Kidney (tissue), 14 donors: Measurements from ENCODE around the gene TOMM5. TPM values are rescaled to one million over a fixed set of nuclear protein-coding genes. Genes with fewer than 3 reads are reported as not detected.

Experiments
- DNase-seq, 5 donors: peaks; one replicate each; pipeline ENCODE4 v3.0.0-alpha.2; 2013 to 2020
- FAIRE-seq: peaks from 2 replicates; lab custom pipeline; 2012; peaks lifted over from hg19 to GRCh38; lab: Jason Lieb, UNC
- H3K27ac ChIP-seq, 2 donors: one replicate each; pipeline ENCODE4 v1.7.0; 2013; ENCODE audit warnings: low read depth in 2 of 2, low read length in 2 of 2, inconsistent platforms in 1 of 2
- H3K27me3 ChIP-seq: one replicate; pipeline ENCODE4 v1.7.1; 2013; ENCODE audit warnings: low read length, inconsistent platforms; ENCODE audit not compliant: control insufficient read depth, insufficient read depth
- H3K36me3 ChIP-seq, 3 donors: one replicate each; pipeline versions ENCODE4 v1.7.0 to v1.7.1; 2013; ENCODE audit warnings: low read length in 3 of 3, control low read depth in 1 of 3, inconsistent platforms in 1 of 3; ENCODE audit not compliant: insufficient read depth in 3 of 3, control insufficient read depth in 2 of 3
- H3K4me1 ChIP-seq, 3 donors: one replicate each; pipeline versions ENCODE4 v1.7.0 to v1.7.1; 2013; ENCODE audit warnings: low read length in 3 of 3, inconsistent platforms in 1 of 3, low read depth in 1 of 3; ENCODE audit not compliant: control insufficient read depth in 2 of 3, insufficient read depth in 2 of 3
- H3K4me3 ChIP-seq, 3 donors: one replicate each; pipeline versions ENCODE4 v1.7.0 to v1.8.1; 2013; ENCODE audit warnings: low read length in 3 of 3, control low read depth in 1 of 3, inconsistent platforms in 1 of 3
- H3K9ac ChIP-seq, 3 donors: one replicate each; pipeline versions ENCODE4 v1.7.0 to v1.7.1; 2013; ENCODE audit warnings: low read length in 3 of 3, control low read depth in 1 of 3, inconsistent platforms in 1 of 3
- H3K9me3 ChIP-seq, 3 donors: one replicate each; pipeline versions ENCODE4 v1.7.0 to v1.7.1; 2013; ENCODE audit warnings: low read length in 3 of 3, control low read depth in 1 of 3, inconsistent platforms in 1 of 3; ENCODE audit not compliant: control insufficient read depth in 2 of 3, insufficient read depth in 1 of 3
- intact Hi-C: fragments of 100-400 bp; cut with DNase I; formaldehyde crosslinking; loops from one replicate; pipeline ENCODE4 v1.11.1; 2022
- polyA plus RNA-seq: library from polyadenylated mRNA; stranded (reverse); fragments of 350-450 nt; fragmentation: Illumina TruSeq; extraction: RNeasy Lipid Tissue Mini Kit (QIAGEN cat#74804); gene quantifications from one replicate; pipeline ENCODE4 v1.2.3, GENCODE V29; 2014; ENCODE audit warnings: low read depth, low replicate concordance; ENCODE audit not compliant: insufficient read depth
- total RNA-seq: library from RNA; stranded (reverse); fragmentation: NEBNext Ultra II Directional; extraction: Animal tissue kit (Norgen Biotek cat#: 25700); gene quantifications from one replicate; pipeline ENCODE4 v1.2.1, GENCODE V29; 2021
- TF ChIP-seq, protein P1 (sequence below): IDR thresholded peaks from 3 replicates; pipeline ENCODE4 v1.5.1; 2012; ENCODE audit warnings: mild to moderate bottlenecking, moderate library complexity, borderline replicate concordance; ENCODE audit not compliant: insufficient read depth; ENCODE audit errors: extremely low read depth
- donor health status: control.
- donor health status: control.
- donor health status: control.
- donor health status: control.
- donor health status: control.
- donor health status: DM: yes; HTN: yes; CAD: no.
- donor health status: Normal renal cell carcinoma (clear cell type).

The TOMM5 gene
- total and polyA plus RNA-seq, 2 donors from 2014 or later: 59.5 to 197 TPM

- intact Hi-C loops: no loop called here
- Histone ChIP-seq H3K4me3 (no peak overlapping the region), H3K9ac (no peak overlapping the region), H3K27me3 (no peaks in the 10 kb centered on the region), H3K27ac (no peak overlapping the region), H3K9me3 (no peaks in the 10 kb centered on the region), H3K36me3 (no peaks in the 10 kb centered on the region), H3K4me1 (no peaks in the 10 kb centered on the region)
- TF ChIP-seq, protein P1, sequence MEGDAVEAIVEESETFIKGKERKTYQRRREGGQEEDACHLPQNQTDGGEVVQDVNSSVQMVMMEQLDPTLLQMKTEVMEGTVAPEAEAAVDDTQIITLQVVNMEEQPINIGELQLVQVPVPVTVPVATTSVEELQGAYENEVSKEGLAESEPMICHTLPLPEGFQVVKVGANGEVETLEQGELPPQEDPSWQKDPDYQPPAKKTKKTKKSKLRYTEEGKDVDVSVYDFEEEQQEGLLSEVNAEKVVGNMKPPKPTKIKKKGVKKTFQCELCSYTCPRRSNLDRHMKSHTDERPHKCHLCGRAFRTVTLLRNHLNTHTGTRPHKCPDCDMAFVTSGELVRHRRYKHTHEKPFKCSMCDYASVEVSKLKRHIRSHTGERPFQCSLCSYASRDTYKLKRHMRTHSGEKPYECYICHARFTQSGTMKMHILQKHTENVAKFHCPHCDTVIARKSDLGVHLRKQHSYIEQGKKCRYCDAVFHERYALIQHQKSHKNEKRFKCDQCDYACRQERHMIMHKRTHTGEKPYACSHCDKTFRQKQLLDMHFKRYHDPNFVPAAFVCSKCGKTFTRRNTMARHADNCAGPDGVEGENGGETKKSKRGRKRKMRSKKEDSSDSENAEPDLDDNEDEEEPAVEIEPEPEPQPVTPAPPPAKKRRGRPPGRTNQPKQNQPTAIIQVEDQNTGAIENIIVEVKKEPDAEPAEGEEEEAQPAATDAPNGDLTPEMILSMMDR: no peak
- FAIRE-seq: no peak
- DNase-seq: no peak
These were observed 41.6 kb downstream of the TOMM5 start for GRCh38 chr9:37550781-37551180.

GRCh38 chr9:37549527-37549926 is 42.9 kb downstream of the TOMM5 start:
- Histone ChIP-seq H3K4me1 (no peaks in the 10 kb centered on the region), H3K27ac (no peak overlapping the region), H3K4me3 (no peak overlapping the region), H3K9me3 (no peaks in the 10 kb centered on the region), H3K9ac (no peak overlapping the region), H3K36me3 (no peaks in the 10 kb centered on the region), H3K27me3 (no peaks in the 10 kb centered on the region)
- FAIRE-seq (no peak), DNase-seq (no peak)
- intact Hi-C loops: no loop called here
- TF ChIP-seq, protein P1: no peak

GRCh38 chr9:37547328-37547878 is 45.0 kb downstream of the TOMM5 start:
- Histone ChIP-seq H3K27ac (no peak overlapping the region), H3K36me3 (no peaks in the 10 kb centered on the region), H3K9me3 (no peaks in the 10 kb centered on the region), H3K4me3 (no peak overlapping the region), H3K4me1 (no peaks in the 10 kb centered on the region), H3K27me3 (no peaks in the 10 kb centered on the region), H3K9ac (no peak overlapping the region)
- TF ChIP-seq, protein P1: no peak
- intact Hi-C loops: no loop called here
- no peak for FAIRE-seq
- DNase-seq: no peak

DNA sequence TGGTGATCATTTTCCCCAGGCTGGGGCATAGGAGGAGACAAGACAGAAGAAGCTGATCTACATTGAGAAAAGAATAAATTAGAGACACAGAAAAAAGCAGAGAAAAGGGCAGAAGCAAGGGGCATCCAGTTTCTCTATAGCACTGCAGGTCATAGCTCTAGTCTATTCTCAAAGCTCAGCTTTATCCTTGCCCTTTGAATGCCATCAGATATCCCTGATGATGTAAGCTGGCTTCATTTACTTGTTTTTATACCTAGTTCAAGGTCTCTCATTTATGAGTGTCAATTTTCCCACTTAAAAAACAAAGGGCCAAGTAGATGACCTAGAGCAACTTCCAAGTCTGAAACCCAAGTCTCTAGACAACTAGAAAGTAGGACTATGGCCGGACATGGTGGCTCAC is 48.9 kb downstream of the TOMM5 start:
- peaks cover 0 to 3% (median 0%) of the 10 kb centered on the region in 3 donors for H3K4me1 ChIP-seq
- no peak overlapping the region for H3K4me3 ChIP-seq
- peaks cover 0 to 2% (median 0%) of the 10 kb centered on the region in 3 donors for H3K36me3 ChIP-seq
- no peak overlapping the region for H3K9ac ChIP-seq
- no peak for FAIRE-seq
- TF ChIP-seq, protein P1: no peak
- intact Hi-C loops: no loop called here
- no peak for DNase-seq
- no peaks in the 10 kb centered on the region for H3K9me3 ChIP-seq
- H3K27ac ChIP-seq: no peak overlapping the region
- H3K27me3 ChIP-seq: no peaks in the 10 kb centered on the region
